ENCODE data around the gene STUM. TPM values are rescaled to one million over a fixed set of nuclear protein-coding genes. Genes with fewer than 3 reads are reported as not detected.

Gene STUM
- polyA plus RNA-seq, 1 of the 3 experiments (the other 2 are of a cell fraction): not detected

- POLR2A ChIA-PET: no interaction called here
- no peaks in the 10 kb centered on the region for H3K79me2 ChIP-seq (ENCODE audit: insufficient read depth)
- no peak overlapping the region for H3K4me3 ChIP-seq (ENCODE audit: low read depth in 2 of 2, low read length in 1 of 2)
- no peaks in the 10 kb centered on the region for H3K9me2 ChIP-seq
- no peak for DNase-seq
- H3K4me1 ChIP-seq (ENCODE audit: control insufficient read depth in 1 of 2, insufficient read depth in 2 of 2, low read depth in 1 of 2, low read length in 1 of 2): peaks cover 0 to 2% of the 10 kb centered on the region in 2 experiments; a peak in 1 of 4 replicates
- CTCF ChIA-PET: interaction anchor here (1.0 to 2.4 kb wide), 3 partner anchors 10 to 164 kb away, joined by 4 to 11 read pairs (median 4); no protein-coding TSS in a partner anchor
- H3K36me3 ChIP-seq (replicated peaks in 1 of 2; ENCODE audit: control insufficient read depth in 1 of 2, insufficient read depth in 2 of 2, low read length in 1 of 2): no peaks in the 10 kb centered on the region
- H3K9me3 ChIP-seq: no peaks in the 10 kb centered on the region
- H4K20me1 ChIP-seq (ENCODE audit: insufficient read depth): no peaks in the 10 kb centered on the region
- H2AFZ ChIP-seq (ENCODE audit: low read depth): no peak overlapping the region
- no peaks in the 10 kb centered on the region for H3F3A ChIP-seq (replicated peaks; ENCODE audit: insufficient read depth)
- no peaks in the 10 kb centered on the region; the same call in 1 of the 2 replicates for H3K27me3 ChIP-seq (ENCODE audit: insufficient read depth)
- TF ChIP-seq USF2 (IDR thresholded peaks at IDR 0.05; ENCODE audit: borderline replicate concordance, low read depth, low read length) (no peak), MAX (IDR thresholded peaks at IDR 0.05; ENCODE audit: low read depth) (no peak), ELF1 (IDR thresholded peaks at IDR 0.05) (no peak), NFIC (IDR thresholded peaks at IDR 0.05; ENCODE audit: borderline replicate concordance) (no peak), FOXJ3 (CRISPR knock-in tag; IDR thresholded peaks at IDR 0.05) (no peak), JUND (IDR thresholded peaks at IDR 0.05) (no peak), RXRA (IDR thresholded peaks at IDR 0.05; ENCODE audit: borderline replicate concordance, low read depth) (no peak), PBX3 (IDR thresholded peaks at IDR 0.05) (no peak), RAD21 (IDR thresholded peaks at IDR 0.05; ENCODE audit: low read length) (no peak), FOSL2 (IDR thresholded peaks at IDR 0.05; ENCODE audit: borderline replicate concordance, low read depth) (no peak), NRF1 (IDR thresholded peaks at IDR 0.05; ENCODE audit: low read depth, low read length) (no peak), TCF12 (IDR thresholded peaks at IDR 0.05) (no peak), POLR2AphosphoS5 (IDR thresholded peaks at IDR 0.05; ENCODE audit: low read depth, low read length) (no peak), GATA2 (CRISPR knock-in tag; IDR thresholded peaks at IDR 0.05) (no peak), MXI1 (IDR thresholded peaks at IDR 0.05; ENCODE audit: low read depth, low read length) (no peak), TAF1 (IDR thresholded peaks at IDR 0.05; ENCODE audit: borderline replicate concordance, low read depth, low read length) (no peak), CHD2 (IDR thresholded peaks at IDR 0.05; ENCODE audit: low read length, partially characterized antibody) (no peak)
- WGBS (ENCODE audit: low lambda C conversion rate): 31% methylated on average over 2 of the region's 2 CpGs
- H3K4me2 ChIP-seq: no peak overlapping the region
- H3K9ac ChIP-seq: no peak overlapping the region
- no peak overlapping the region for H3K27ac ChIP-seq (ENCODE audit: low read depth in 2 of 2, low read length in 1 of 2)
Measured at GRCh38 chr1:226588484-226588883, 39.9 kb downstream of the STUM start.
